ENCODE measurements around the gene ICA1L.

Gene ICA1L

GRCh38 chr2:202782940-202783558 lies 88.5 kb downstream of the ICA1L start:
- DNase-seq: no peak

GRCh38 chr2:202780514-202781021 lies 91.0 kb downstream of the ICA1L start:
- Histone ChIP-seq H3K36me3 (peaks cover 5 to 11% (median 9%) of the 10 kb centered on the region in 3 donors), H3K4me1 (no peaks in the 10 kb centered on the region), H3K4me3 (no peak overlapping the region), H3K27me3 (no peaks in the 10 kb centered on the region), H3K9me3 (no peaks in the 10 kb centered on the region), H3K27ac (no peak overlapping the region)
- TF ChIP-seq CTCF (IDR thresholded peaks at IDR 0.05): no peak
- intact Hi-C loops (cut with DNase I; ENCODE audit: low total_unique reads): no loop called here
- no peak for DNase-seq

More at GRCh38 chr2:202782940-202783558, 88.5 kb downstream of the ICA1L start:
- H3K27me3 ChIP-seq: no peaks in the 10 kb centered on the region
- no peak overlapping the region for H3K27ac ChIP-seq
- no peaks in the 10 kb centered on the region for H3K4me1 ChIP-seq
- TF ChIP-seq CTCF (IDR thresholded peaks at IDR 0.05): no peak
- H3K9me3 ChIP-seq: no peaks in the 10 kb centered on the region
- peaks cover 5 to 22% (median 10%) of the 10 kb centered on the region in 3 donors for H3K36me3 ChIP-seq
- H3K4me3 ChIP-seq: no peak overlapping the region
- intact Hi-C loops (cut with DNase I; ENCODE audit: low total_unique reads): no loop called here

- no peaks in the 10 kb centered on the region for H3K9me3 ChIP-seq
- no peak for TF ChIP-seq CTCF (IDR thresholded peaks at IDR 0.05)
- H3K4me1 ChIP-seq: no peaks in the 10 kb centered on the region
- peaks cover 6 to 27% (median 15%) of the 10 kb centered on the region in 3 donors for H3K36me3 ChIP-seq
- H3K27ac ChIP-seq: no peak overlapping the region
- no peaks in the 10 kb centered on the region for H3K27me3 ChIP-seq
- intact Hi-C loops (cut with DNase I; ENCODE audit: low total_unique reads): no loop called here
- no peak overlapping the region for H3K4me3 ChIP-seq
- no peak for DNase-seq
These were observed 93.3 kb downstream of the ICA1L start for GRCh38 chr2:202778217-202778616.

- Histone ChIP-seq H3K4me3 (no peak overlapping the region), H3K27ac (no peak overlapping the region), H3K4me1 (no peaks in the 10 kb centered on the region), H3K9me3 (no peaks in the 10 kb centered on the region), H3K36me3 (peaks cover 3 to 31% (median 12%) of the 10 kb centered on the region in 3 donors), H3K27me3 (no peaks in the 10 kb centered on the region)
- DNase-seq: no peak
- TF ChIP-seq CTCF (IDR thresholded peaks at IDR 0.05): no peak
- intact Hi-C loops (cut with DNase I; ENCODE audit: low total_unique reads): no loop called here
These were observed 97.5 kb downstream of the ICA1L start for GRCh38 chr2:202774104-202774503.

GRCh38 chr2:202773301-202773973 lies 98.1 kb downstream of the ICA1L start:
- Histone ChIP-seq H3K27ac (no peak overlapping the region), H3K36me3 (peaks cover 3 to 31% (median 10%) of the 10 kb centered on the region in 3 donors), H3K9me3 (no peaks in the 10 kb centered on the region), H3K4me1 (no peaks in the 10 kb centered on the region), H3K4me3 (no peak overlapping the region), H3K27me3 (no peaks in the 10 kb centered on the region)
- intact Hi-C loops (cut with DNase I; ENCODE audit: low total_unique reads): no loop called here
- no peak for TF ChIP-seq CTCF (IDR thresholded peaks at IDR 0.05)
- DNase-seq: no peak
